DOHH2 (cell line): ENCODE measurements around the gene R3HDM4.

ENCODE experiments used
- H3F3A ChIP-seq: fragments of 200-600 bp; sonication (generic), shearing (Covaris generic); 2 replicates; pipeline ENCODE4 v1.6.0; 2016; ENCODE audit warnings: antibody characterized with exemption, mild to moderate bottlenecking; ENCODE audit not compliant: control insufficient read depth, insufficient read depth
- H3K27ac ChIP-seq: fragments of 200-600 bp; sonication (generic); 2 replicates; pipeline ENCODE4 v1.5.1; 2014; ENCODE audit warnings: low read depth, mild to moderate bottlenecking, low read length, moderate library complexity
- H3K27me3 ChIP-seq: fragments of 200-600 bp; sonication (generic); 2 replicates; pipeline ENCODE4 v1.6.1; 2014; ENCODE audit warnings: mild to moderate bottlenecking, low read length, mixed read lengths; ENCODE audit not compliant: control insufficient read depth
- H3K36me3 ChIP-seq: fragments of 200-600 bp; sonication (generic); 2 replicates; pipeline ENCODE4 v1.6.1; 2014; ENCODE audit warnings: mild to moderate bottlenecking, low read length, moderate library complexity, mixed read lengths; ENCODE audit not compliant: control insufficient read depth
- H3K4me1 ChIP-seq: fragments of 200-600 bp; sonication (generic); 2 replicates; pipeline ENCODE4 v1.6.1; 2014; ENCODE audit warnings: mild to moderate bottlenecking, low read length, mixed read lengths; ENCODE audit not compliant: control insufficient read depth
- H3K4me2 ChIP-seq: fragments of 200-600 bp; sonication (generic); 2 replicates; pipeline ENCODE4 v1.6.0; 2014; ENCODE audit warnings: mild to moderate bottlenecking, low read length, moderate library complexity
- H3K4me3 ChIP-seq: fragments of 200-600 bp; sonication (generic); 2 replicates; pipeline ENCODE4 v1.5.1; 2014; ENCODE audit warnings: mild to moderate bottlenecking, low read length, mixed read lengths
- H3K79me2 ChIP-seq: fragments of 200-600 bp; sonication (generic); 2 replicates; pipeline ENCODE4 v1.6.1; 2014; ENCODE audit warnings: mild to moderate bottlenecking, low read length, mixed read lengths; ENCODE audit not compliant: control insufficient read depth
- H3K9me2 ChIP-seq: fragments of 200-600 bp; sonication (generic); replicated peaks from 2 replicates; pipeline ENCODE4 v1.6.1; 2014; ENCODE audit warnings: mild to moderate bottlenecking, low read length, mixed read lengths; ENCODE audit not compliant: control insufficient read depth
- H3K9me3 ChIP-seq: fragments of 200-600 bp; sonication (generic); 2 replicates; pipeline ENCODE4 v1.6.1; 2014; ENCODE audit warnings: antibody characterized with exemption, low read length, mixed read lengths; ENCODE audit not compliant: control insufficient read depth, insufficient read depth
- H4K20me1 ChIP-seq: fragments of 200-600 bp; sonication (generic); 2 replicates; pipeline ENCODE4 v1.6.0; 2014; ENCODE audit warnings: low read depth, mild to moderate bottlenecking, antibody characterized with exemption, low read length, moderate library complexity; ENCODE audit not compliant: control insufficient read depth, insufficient read depth
- EZH2phosphoT487 ChIP-seq: fragments of 200-600 bp; sonication (generic); IDR thresholded peaks from 2 replicates; pipeline ENCODE4 v1.6.1; 2017; ENCODE audit warnings: borderline replicate concordance, mild to moderate bottlenecking, antibody characterized with exemption, low read length, moderate library complexity, mixed read lengths
- TF ChIP-seq, protein P1 (sequence below): fragments of 200-600 bp; sonication (generic); IDR thresholded peaks from one replicate; pipeline ENCODE4 v1.5.1; 2014; ENCODE audit warnings: antibody characterized with exemption, mild to moderate bottlenecking, low read depth, low read length; ENCODE audit not compliant: poor library complexity, severe bottlenecking

R3HDM4 gene

GRCh38 chr19:901216-902092 is 11.6 kb downstream of the R3HDM4 start:
- Histone ChIP-seq H3K27me3 (no peaks in the 10 kb centered on the region), H3K79me2 (peaks cover 8% of the 10 kb centered on the region; the same call in 1 of the 2 replicates), H3K9me3 (no peaks in the 10 kb centered on the region), H3K27ac (no peak overlapping the region), H3K4me2 (no peak overlapping the region), H3K4me3 (no peak overlapping the region), H3K36me3 (peaks cover 9% of the 10 kb centered on the region; the same call in 1 of the 2 replicates), H3K9me2 (no peaks in the 10 kb centered on the region), H4K20me1 (peaks cover 8% of the 10 kb centered on the region; the same call in 1 of the 2 replicates), H3K4me1 (peaks cover 36% of the 10 kb centered on the region), H3F3A (peaks cover 14% of the 10 kb centered on the region)
- TF ChIP-seq EZH2phosphoT487 = no peak
- TF ChIP-seq, protein P1, sequence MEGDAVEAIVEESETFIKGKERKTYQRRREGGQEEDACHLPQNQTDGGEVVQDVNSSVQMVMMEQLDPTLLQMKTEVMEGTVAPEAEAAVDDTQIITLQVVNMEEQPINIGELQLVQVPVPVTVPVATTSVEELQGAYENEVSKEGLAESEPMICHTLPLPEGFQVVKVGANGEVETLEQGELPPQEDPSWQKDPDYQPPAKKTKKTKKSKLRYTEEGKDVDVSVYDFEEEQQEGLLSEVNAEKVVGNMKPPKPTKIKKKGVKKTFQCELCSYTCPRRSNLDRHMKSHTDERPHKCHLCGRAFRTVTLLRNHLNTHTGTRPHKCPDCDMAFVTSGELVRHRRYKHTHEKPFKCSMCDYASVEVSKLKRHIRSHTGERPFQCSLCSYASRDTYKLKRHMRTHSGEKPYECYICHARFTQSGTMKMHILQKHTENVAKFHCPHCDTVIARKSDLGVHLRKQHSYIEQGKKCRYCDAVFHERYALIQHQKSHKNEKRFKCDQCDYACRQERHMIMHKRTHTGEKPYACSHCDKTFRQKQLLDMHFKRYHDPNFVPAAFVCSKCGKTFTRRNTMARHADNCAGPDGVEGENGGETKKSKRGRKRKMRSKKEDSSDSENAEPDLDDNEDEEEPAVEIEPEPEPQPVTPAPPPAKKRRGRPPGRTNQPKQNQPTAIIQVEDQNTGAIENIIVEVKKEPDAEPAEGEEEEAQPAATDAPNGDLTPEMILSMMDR = no peak

GRCh38 chr19:900302-901111 is 12.5 kb downstream of the R3HDM4 start:
- TF ChIP-seq EZH2phosphoT487 = no peak
- TF ChIP-seq, protein P1 = no peak
- Histone ChIP-seq H3F3A (peaks cover 6% of the 10 kb centered on the region), H3K79me2 (peaks cover 8% of the 10 kb centered on the region; the same call in 1 of the 2 replicates), H3K4me3 (no peak overlapping the region), H4K20me1 (peaks cover 8% of the 10 kb centered on the region; the same call in 1 of the 2 replicates), H3K27me3 (no peaks in the 10 kb centered on the region), H3K4me2 (no peak overlapping the region), H3K9me2 (no peaks in the 10 kb centered on the region), H3K4me1 (peaks cover 26% of the 10 kb centered on the region), H3K9me3 (no peaks in the 10 kb centered on the region), H3K36me3 (peaks cover 9% of the 10 kb centered on the region; the same call in 1 of the 2 replicates), H3K27ac (no peak overlapping the region)

GRCh38 chr19:900043-900301 is 13.0 kb downstream of the R3HDM4 start:
- H3K4me1 ChIP-seq = peaks cover 25% of the 10 kb centered on the region
- no peak overlapping the region for H3K4me3 ChIP-seq
- no peaks in the 10 kb centered on the region for H3K9me3 ChIP-seq
- H3K27ac ChIP-seq = no peak overlapping the region
- H4K20me1 ChIP-seq = peaks cover 8% of the 10 kb centered on the region; the same call in 1 of the 2 replicates
- no peaks in the 10 kb centered on the region for H3K27me3 ChIP-seq
- H3K36me3 ChIP-seq = peaks cover 9% of the 10 kb centered on the region; the same call in 1 of the 2 replicates
- H3F3A ChIP-seq = peaks cover 6% of the 10 kb centered on the region
- H3K79me2 ChIP-seq = peaks cover 8% of the 10 kb centered on the region; the same call in 1 of the 2 replicates
- no peak for TF ChIP-seq EZH2phosphoT487
- TF ChIP-seq, protein P1 = no peak
- no peak overlapping the region for H3K4me2 ChIP-seq
- H3K9me2 ChIP-seq = no peaks in the 10 kb centered on the region
